ENCODE results near the gene TIMP1. TPM values are rescaled to one million over a fixed set of nuclear protein-coding genes. Genes with fewer than 3 reads are reported as not detected.

The TIMP1 gene
- total RNA-seq, 1 experiment from 2014 or later, result 333 TPM

Other genes with a start within 250 kb of the TIMP1 start
- gene ZNF157, start 211.9 kb upstream of the TIMP1 start, total RNA-seq (2014; rRNA removed; shearing (Covaris generic); ENCODE audit: low replicate concordance), result 2.2 TPM in 1 of 2 replicates, not detected in the other
- gene ZNF41, start 99.2 kb upstream of the TIMP1 start, total RNA-seq (2014; rRNA removed; shearing (Covaris generic); ENCODE audit: low replicate concordance), result 2.4 and 4.8 TPM in 2 replicates
- gene ARAF, start 21.2 kb upstream of the TIMP1 start, total RNA-seq (2014; rRNA removed; shearing (Covaris generic); ENCODE audit: low replicate concordance), result 2.0 and 9.3 TPM in 2 replicates
- gene SYN1, start 37.4 kb downstream of the TIMP1 start, total RNA-seq (2014; rRNA removed; shearing (Covaris generic); ENCODE audit: low replicate concordance), result 0.26 TPM in 1 of 2 replicates, not detected in the other
- not detected in 2 replicates for gene CFP, start 47.5 kb downstream of the TIMP1 start, total RNA-seq (2014; rRNA removed; shearing (Covaris generic); ENCODE audit: low replicate concordance)
- gene ELK1, start 68.1 kb downstream of the TIMP1 start, total RNA-seq (2014; rRNA removed; shearing (Covaris generic); ENCODE audit: low replicate concordance), result 33.2 and 39.4 TPM in 2 replicates
- gene UXT, start 76.7 kb downstream of the TIMP1 start, total RNA-seq (2014; rRNA removed; shearing (Covaris generic); ENCODE audit: low replicate concordance), result 155 and 240 TPM in 2 replicates

Data from MG63 (cell line).